ENCODE data around the gene RETREG1.
"Not testable (repeated sequence)": the region's sequence is repeated elsewhere in the genome, so short reads cannot be mapped to it uniquely, and the experiment has no call there.

The RETREG1 gene

GRCh38 chr5:16617274-16617968 is 624 bp upstream of the RETREG1 start:
- CTCF ChIA-PET, result interaction anchor here (0.7 kb wide), 1 partner anchor 9 kb away, joined by 4 read pairs; no protein-coding TSS in a partner anchor
- POLR2A ChIA-PET, result no interaction called here
- DNase-seq (ENCODE audit: extremely low spot score), result no peak
- TF ChIP-seq, protein P1, sequence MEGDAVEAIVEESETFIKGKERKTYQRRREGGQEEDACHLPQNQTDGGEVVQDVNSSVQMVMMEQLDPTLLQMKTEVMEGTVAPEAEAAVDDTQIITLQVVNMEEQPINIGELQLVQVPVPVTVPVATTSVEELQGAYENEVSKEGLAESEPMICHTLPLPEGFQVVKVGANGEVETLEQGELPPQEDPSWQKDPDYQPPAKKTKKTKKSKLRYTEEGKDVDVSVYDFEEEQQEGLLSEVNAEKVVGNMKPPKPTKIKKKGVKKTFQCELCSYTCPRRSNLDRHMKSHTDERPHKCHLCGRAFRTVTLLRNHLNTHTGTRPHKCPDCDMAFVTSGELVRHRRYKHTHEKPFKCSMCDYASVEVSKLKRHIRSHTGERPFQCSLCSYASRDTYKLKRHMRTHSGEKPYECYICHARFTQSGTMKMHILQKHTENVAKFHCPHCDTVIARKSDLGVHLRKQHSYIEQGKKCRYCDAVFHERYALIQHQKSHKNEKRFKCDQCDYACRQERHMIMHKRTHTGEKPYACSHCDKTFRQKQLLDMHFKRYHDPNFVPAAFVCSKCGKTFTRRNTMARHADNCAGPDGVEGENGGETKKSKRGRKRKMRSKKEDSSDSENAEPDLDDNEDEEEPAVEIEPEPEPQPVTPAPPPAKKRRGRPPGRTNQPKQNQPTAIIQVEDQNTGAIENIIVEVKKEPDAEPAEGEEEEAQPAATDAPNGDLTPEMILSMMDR (IDR thresholded peaks at IDR 0.05; ENCODE audit: control extremely low read depth, extremely low read depth, low read depth, missing control alignments), result no peak

- DNase-seq (ENCODE audit: extremely low spot score), result no peak
- POLR2A ChIA-PET, result no interaction called here
- CTCF ChIA-PET, result no interaction called here
- TF ChIP-seq, protein P1 (IDR thresholded peaks at IDR 0.05; ENCODE audit: control extremely low read depth, extremely low read depth, low read depth, missing control alignments), result no peak
Measured at GRCh38 chr5:16615741-16616535, 859 bp downstream of the RETREG1 start.

DNA sequence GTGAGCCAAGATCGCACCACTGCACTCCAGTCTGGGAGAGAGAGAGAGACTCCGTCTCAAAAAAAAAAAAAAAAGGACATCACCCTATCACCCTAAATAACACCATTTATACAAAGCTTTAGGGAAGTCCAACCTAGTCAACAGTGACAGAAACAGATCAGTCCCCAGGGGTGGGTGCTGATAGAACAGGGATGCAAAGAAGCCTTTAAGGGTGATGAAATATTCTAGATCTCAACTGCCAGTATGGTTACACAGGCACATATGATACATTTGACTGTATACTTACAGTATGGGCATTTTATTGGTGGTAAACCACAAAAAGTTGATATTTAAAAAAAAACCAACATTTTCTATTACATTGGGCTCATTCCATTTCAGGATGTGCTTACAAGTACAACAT is 4.8 kb downstream of the RETREG1 start:
- DNase-seq (ENCODE audit: extremely low spot score), result no peak
- ChIA-PET POLR2A (no interaction called here), CTCF (no interaction called here)
- TF ChIP-seq, protein P1 (IDR thresholded peaks at IDR 0.05; ENCODE audit: control extremely low read depth, extremely low read depth, low read depth, missing control alignments), result no peak

DNA sequence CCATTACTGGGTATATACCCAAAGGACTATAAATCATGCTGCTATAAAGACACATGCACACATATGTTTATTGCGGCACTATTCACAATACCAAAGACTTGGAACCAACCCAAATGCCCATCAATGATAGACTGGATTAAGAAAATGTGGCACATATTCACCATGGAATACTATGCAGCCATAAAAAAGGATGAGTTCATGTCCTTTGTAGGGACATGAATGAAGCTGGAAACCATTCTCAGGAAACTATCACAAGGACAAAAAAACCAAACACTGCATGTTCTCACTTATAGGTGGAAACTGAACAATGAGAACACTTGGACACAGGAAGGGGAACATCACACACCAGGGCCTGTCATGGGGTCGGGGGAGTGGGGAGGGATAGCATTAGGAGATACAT is 5.9 kb downstream of the RETREG1 start:
- POLR2A ChIA-PET; CTCF ChIA-PET; DNase-seq (ENCODE audit: extremely low spot score): not testable (repeated sequence)

DNA sequence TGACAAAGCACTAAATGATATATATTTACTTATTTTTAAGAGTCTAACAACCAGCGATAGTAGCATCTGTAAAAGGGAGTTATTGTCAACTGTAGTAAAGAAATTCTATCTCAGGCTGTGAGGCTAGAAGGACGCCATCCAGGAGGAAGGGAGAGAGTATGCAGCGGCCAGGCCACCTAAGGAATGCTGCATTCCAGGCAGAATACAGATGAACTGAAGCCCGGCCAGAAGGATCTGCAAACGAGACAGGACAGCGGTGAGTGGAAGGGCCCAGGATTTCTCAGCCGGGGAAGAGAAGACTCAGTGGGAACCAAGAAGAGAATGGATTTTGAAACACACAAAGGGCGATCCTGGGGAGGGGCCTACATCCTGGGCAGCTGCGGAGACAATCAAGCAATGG is 7.4 kb downstream of the RETREG1 start:
- POLR2A ChIA-PET, result no interaction called here
- DNase-seq (ENCODE audit: extremely low spot score), result no peak
- CTCF ChIA-PET, result no interaction called here
- TF ChIP-seq, protein P1 (IDR thresholded peaks at IDR 0.05; ENCODE audit: control extremely low read depth, extremely low read depth, low read depth, missing control alignments), result no peak

DNA sequence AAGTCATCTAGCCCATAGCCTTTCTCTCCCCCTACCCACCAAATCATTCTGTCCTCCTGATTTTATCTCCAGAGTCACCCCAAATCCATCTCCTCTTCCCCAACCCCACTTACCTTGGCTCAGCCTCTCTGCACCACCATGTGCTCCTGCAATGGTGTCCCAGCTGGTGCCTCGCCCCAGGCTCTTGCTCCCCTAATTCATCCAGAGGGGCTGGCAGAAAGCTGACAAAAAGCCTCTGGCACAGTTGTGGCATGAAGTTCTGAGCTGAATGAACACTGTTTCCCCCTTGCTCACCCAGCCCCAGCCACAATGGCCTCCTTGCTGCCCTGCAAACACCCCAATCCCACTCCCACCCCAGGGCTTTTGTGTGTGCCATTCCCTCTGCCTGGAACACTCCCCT is 10.2 kb downstream of the RETREG1 start:
- DNase-seq (ENCODE audit: extremely low spot score), result no peak
- POLR2A ChIA-PET, result no interaction called here
- CTCF ChIA-PET, result no interaction called here
- TF ChIP-seq, protein P1 (IDR thresholded peaks at IDR 0.05; ENCODE audit: control extremely low read depth, extremely low read depth, low read depth, missing control alignments), result no peak

GRCh38 chr5:16603701-16604100 is 13.1 kb downstream of the RETREG1 start:
- CTCF ChIA-PET, result interaction anchor here (1.4 kb wide), 1 partner anchor 11 kb away, joined by 3 read pairs; no protein-coding TSS in a partner anchor
- TF ChIP-seq, protein P1 (IDR thresholded peaks at IDR 0.05; ENCODE audit: control extremely low read depth, extremely low read depth, low read depth, missing control alignments), result no peak
- no peak for DNase-seq (ENCODE audit: extremely low spot score)
- POLR2A ChIA-PET, result no interaction called here
